Fibroblast of lung (primary cell): ENCODE results near the gene NRAP. TPM values are rescaled to one million over a fixed set of nuclear protein-coding genes. Genes with fewer than 3 reads are reported as not detected.

Source experiments
- DNase-seq, 2 donors: peaks; one replicate each; pipeline versions ENCODE4 v3.0.0 to v3.0.0-alpha.2; 2010; ENCODE audit warnings: low read depth in 2 of 2
- H2AFZ ChIP-seq: 2 replicates; pipeline ENCODE4 v1.5.1; 2012; ENCODE audit warnings: low read length, control low read depth, inconsistent platforms
- H3K27ac ChIP-seq: 2 replicates; pipeline ENCODE4 v1.5.1; 2011; ENCODE audit warnings: low read length, control low read depth; ENCODE audit not compliant: insufficient read depth
- H3K27me3 ChIP-seq: 2 replicates; pipeline ENCODE4 v1.5.1; 2011; ENCODE audit warnings: mild to moderate bottlenecking, low read length; ENCODE audit not compliant: control insufficient read depth, insufficient read depth
- H3K36me3 ChIP-seq: 2 replicates; pipeline ENCODE4 v1.5.1; 2011; ENCODE audit warnings: low read length; ENCODE audit not compliant: control insufficient read depth, insufficient read depth
- H3K4me1 ChIP-seq: 2 replicates; pipeline ENCODE4 v1.5.1; 2011; ENCODE audit warnings: low read length; ENCODE audit not compliant: control insufficient read depth, insufficient read depth; ENCODE audit errors: extremely low read depth
- H3K4me2 ChIP-seq: 2 replicates; pipeline ENCODE4 v1.5.1; 2011; ENCODE audit warnings: low read length, control low read depth; ENCODE audit not compliant: insufficient read depth; ENCODE audit errors: extremely low read depth
- H3K4me3 ChIP-seq, 4 experiments: fragments of 200-600 bp in 1 of 4; sonication (generic) in 1 of 4; replicated peaks in 1 of 4; 2 replicates each; pipeline ENCODE4 v1.5.1; 2011 to 2016; ENCODE audit warnings: low read length in 4 of 4, low read depth in 3 of 4, mild to moderate bottlenecking in 3 of 4, control low read depth in 2 of 4, inconsistent platforms in 1 of 4, mixed read lengths in 1 of 4; ENCODE audit not compliant: insufficient read depth in 1 of 4; ENCODE audit errors: control extremely low read depth in 1 of 4
- H3K79me2 ChIP-seq: 2 replicates; pipeline ENCODE4 v1.5.1; 2012; ENCODE audit warnings: mild to moderate bottlenecking, low read length, inconsistent platforms; ENCODE audit not compliant: control insufficient read depth, insufficient read depth
- H3K9ac ChIP-seq: 2 replicates; pipeline ENCODE4 v1.5.1; 2011; ENCODE audit warnings: mild to moderate bottlenecking, low read length, control low read depth; ENCODE audit not compliant: insufficient read depth
- H3K9me3 ChIP-seq: 2 replicates; pipeline ENCODE4 v1.5.1; 2012; ENCODE audit warnings: low read depth, low read length; ENCODE audit not compliant: control insufficient read depth, insufficient read depth
- H4K20me1 ChIP-seq: 2 replicates; pipeline ENCODE4 v1.5.1; 2011; ENCODE audit warnings: low read length; ENCODE audit not compliant: control insufficient read depth, insufficient read depth; ENCODE audit errors: extremely low read depth
- EZH2 ChIP-seq: IDR thresholded peaks from 2 replicates; pipeline ENCODE4 v1.5.1; 2012; ENCODE audit warnings: low read length, control low read depth, mild to moderate bottlenecking; ENCODE audit errors: missing control alignments
- polyA plus RNA-seq, 2 donors: library from polyadenylated mRNA; depleted of rRNA in 1 of 2; stranded (reverse) in 1 of 2; unstranded in 1 of 2; fragments of >200 nt; gene quantifications; 2 replicates each; pipeline ENCODE4 v1.2.1, GENCODE V29; 2011 to 2012; ENCODE audit warnings: missing spikeins in 1 of 2
- total RNA-seq: library from RNA; depleted of rRNA; stranded (reverse); fragments of >200 nt; gene quantifications from 2 replicates; pipeline ENCODE4 v1.2.1, GENCODE V29; 2014
- TF ChIP-seq, protein P1 (sequence below), 2 donors: IDR thresholded peaks in 1 of 2; conservative IDR thresholded peaks in 1 of 2; 1 replicate in 1 of 2; 2 replicates in 1 of 2; pipeline ENCODE4 v1.5.1; 2011 to 2012; ENCODE audit warnings: low read length in 2 of 2, control low read depth in 1 of 2, inconsistent platforms in 1 of 2, low read depth in 1 of 2, mild to moderate bottlenecking in 1 of 2

NRAP gene
- total and polyA plus RNA-seq, 2 donors (not counting 1 experiment from before 2014, with no cell fraction given): not detected

DNA sequence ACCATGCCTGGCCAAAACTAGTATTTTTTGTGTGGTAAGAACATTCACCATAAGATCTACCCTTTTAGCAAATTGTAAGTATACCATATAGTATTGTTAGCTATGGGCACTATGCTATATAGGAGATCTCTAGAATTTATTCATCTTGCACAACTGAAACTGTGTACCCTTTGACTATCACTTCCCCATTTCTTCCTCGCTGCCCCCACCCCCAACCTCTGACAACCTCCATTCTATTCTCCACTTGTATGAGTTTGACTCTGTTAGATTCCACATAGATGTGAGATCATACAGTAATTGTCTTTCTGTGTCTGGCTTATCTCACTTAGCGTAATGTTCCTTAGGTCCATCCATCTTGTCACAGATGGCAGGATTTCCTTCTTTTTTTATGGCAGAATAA, 19.5 kb upstream of the NRAP start:
- no peak overlapping the region for H3K4me3 ChIP-seq
- no peak overlapping the region for H2AFZ ChIP-seq
- TF ChIP-seq, protein P1, sequence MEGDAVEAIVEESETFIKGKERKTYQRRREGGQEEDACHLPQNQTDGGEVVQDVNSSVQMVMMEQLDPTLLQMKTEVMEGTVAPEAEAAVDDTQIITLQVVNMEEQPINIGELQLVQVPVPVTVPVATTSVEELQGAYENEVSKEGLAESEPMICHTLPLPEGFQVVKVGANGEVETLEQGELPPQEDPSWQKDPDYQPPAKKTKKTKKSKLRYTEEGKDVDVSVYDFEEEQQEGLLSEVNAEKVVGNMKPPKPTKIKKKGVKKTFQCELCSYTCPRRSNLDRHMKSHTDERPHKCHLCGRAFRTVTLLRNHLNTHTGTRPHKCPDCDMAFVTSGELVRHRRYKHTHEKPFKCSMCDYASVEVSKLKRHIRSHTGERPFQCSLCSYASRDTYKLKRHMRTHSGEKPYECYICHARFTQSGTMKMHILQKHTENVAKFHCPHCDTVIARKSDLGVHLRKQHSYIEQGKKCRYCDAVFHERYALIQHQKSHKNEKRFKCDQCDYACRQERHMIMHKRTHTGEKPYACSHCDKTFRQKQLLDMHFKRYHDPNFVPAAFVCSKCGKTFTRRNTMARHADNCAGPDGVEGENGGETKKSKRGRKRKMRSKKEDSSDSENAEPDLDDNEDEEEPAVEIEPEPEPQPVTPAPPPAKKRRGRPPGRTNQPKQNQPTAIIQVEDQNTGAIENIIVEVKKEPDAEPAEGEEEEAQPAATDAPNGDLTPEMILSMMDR (conservative IDR thresholded peaks at IDR 0.05 in 1 of 2, IDR thresholded peaks at IDR 0.05 in 1 of 2; ENCODE audit: low read depth in 1 of 2, low read length in 2 of 2): no peak
- TF ChIP-seq EZH2: no peak
- no peaks in the 10 kb centered on the region for H3K36me3 ChIP-seq
- H3K9ac ChIP-seq: no peak overlapping the region
- no peak overlapping the region for H3K4me2 ChIP-seq
- H3K27me3 ChIP-seq: no peaks in the 10 kb centered on the region
- no peak for DNase-seq
- peaks cover 9% of the 10 kb centered on the region for H3K4me1 ChIP-seq
- no peak overlapping the region for H3K27ac ChIP-seq
- H4K20me1 ChIP-seq: no peaks in the 10 kb centered on the region
- H3K79me2 ChIP-seq: peaks cover 55% of the 10 kb centered on the region
- H3K9me3 ChIP-seq: no peaks in the 10 kb centered on the region

DNA sequence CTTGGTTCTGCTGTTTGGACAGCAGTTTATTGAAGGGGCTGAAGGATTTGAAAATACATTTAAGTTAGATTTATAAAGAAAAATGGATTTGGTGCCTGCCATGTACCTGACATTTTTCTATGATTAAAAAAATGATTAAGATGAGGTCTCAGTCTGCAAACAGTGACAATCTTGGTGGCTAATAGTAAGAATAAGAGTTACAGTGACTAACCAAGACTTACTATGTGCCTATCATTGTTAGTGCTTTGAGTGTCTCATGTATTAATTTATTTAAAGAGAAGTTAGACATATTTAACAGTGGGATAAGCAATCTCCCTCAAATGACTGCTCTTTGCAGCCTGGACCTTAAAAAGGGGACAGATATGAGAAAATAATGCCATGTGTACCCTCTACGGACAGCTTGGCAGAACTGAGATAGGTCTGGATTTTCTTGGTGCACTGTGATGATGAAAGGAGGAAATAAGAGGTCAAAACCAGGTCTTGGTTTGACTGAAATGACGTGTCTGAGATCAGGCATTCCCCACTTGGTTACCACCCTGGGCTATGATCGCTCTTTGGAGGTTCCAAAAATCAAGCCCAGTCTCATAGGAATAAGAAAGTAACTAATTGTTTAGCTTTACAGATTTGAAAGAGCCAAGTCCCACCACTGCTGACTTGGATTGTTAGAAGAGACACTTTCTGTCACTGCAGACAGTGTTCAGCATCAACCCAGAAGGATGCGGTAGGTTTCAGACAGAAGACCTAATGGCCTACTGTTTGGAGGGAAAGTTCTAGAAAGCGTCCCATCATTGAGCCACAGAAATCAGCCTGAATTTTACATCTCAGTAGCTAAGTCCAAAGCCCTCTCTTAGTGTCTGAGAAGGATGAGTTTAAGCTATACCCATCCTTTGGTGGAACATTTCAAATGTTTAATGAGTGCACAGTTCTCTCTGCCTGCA, 18.0 kb upstream of the NRAP start:
- DNase-seq: no peak
- Histone ChIP-seq H3K9ac (no peak overlapping the region), H3K27ac (no peak overlapping the region), H3K4me2 (peak overlapping the region; percentile 42), H3K9me3 (no peaks in the 10 kb centered on the region), H3K27me3 (no peaks in the 10 kb centered on the region), H2AFZ (no peak overlapping the region), H3K4me1 (peaks cover 9% of the 10 kb centered on the region), H3K36me3 (no peaks in the 10 kb centered on the region), H3K4me3 (peak overlapping the region in 2 of 4 experiments; percentile 98 to 100), H4K20me1 (no peaks in the 10 kb centered on the region), H3K79me2 (peaks cover 47% of the 10 kb centered on the region)
- TF ChIP-seq EZH2: no peak
- TF ChIP-seq, protein P1 (conservative IDR thresholded peaks at IDR 0.05 in 1 of 2, IDR thresholded peaks at IDR 0.05 in 1 of 2; ENCODE audit: low read depth in 1 of 2, low read length in 2 of 2): no peak

DNA sequence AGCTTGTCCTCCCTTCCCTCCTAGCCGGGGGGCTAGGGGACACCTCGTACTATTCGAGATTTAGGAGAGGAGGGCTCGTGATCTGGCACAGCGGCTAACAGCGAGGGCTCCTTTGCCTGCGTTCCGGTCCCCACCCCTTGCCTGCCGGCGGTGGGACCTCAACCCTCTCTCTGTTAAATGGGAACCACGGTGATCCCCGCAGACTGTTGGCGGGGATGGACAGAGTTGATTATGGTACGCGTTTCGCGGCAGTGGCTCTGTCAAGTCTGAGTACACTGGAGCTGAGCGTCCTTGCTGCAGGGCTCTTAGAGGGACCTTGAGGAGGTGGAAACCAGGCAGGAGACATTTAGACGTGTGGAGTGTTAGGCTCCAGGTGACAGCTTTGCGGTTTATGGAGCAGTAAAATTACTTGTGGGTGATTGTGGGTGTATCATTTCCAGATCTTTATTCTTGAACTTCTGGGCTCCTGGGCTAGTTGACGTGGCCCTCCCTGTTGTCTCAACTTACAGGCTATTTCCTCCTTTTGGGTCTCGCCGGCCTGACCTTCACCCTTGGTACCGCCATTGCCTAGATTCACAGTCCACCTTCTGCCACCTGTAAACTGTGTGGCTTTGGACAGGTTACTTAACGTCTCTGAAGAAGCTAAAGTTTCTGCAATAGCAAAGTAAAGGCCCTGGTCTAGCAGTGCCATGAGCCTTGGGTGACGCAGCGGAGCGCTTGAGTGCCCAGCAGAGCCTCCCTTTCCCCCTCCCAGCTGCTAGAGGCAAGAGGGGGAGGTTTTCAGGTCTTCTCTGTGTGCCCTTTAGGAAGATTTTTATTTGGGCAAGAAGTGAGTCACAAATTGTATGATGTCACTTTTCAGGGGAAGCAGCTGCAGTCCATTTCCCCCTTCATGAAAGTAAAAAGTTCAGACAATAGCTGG, 16.6 kb upstream of the NRAP start:
- peak overlapping the region; percentile 81 to 100 (median 90) for H3K4me3 ChIP-seq
- DNase-seq: peak; percentile 65 to 73
- peak overlapping the region; percentile 91 for H3K9ac ChIP-seq
- H2AFZ ChIP-seq: peak overlapping the region; percentile 37
- TF ChIP-seq, protein P1 (conservative IDR thresholded peaks at IDR 0.05 in 1 of 2, IDR thresholded peaks at IDR 0.05 in 1 of 2; ENCODE audit: low read depth in 1 of 2, low read length in 2 of 2): no peak
- no peak for TF ChIP-seq EZH2
- H3K4me1 ChIP-seq: peaks cover 9% of the 10 kb centered on the region
- H3K27ac ChIP-seq: peak overlapping the region; percentile 86
- no peaks in the 10 kb centered on the region for H3K9me3 ChIP-seq
- peak overlapping the region; percentile 91 for H3K4me2 ChIP-seq
- H3K36me3 ChIP-seq: no peaks in the 10 kb centered on the region
- H3K79me2 ChIP-seq: peaks cover 42% of the 10 kb centered on the region
- no peaks in the 10 kb centered on the region for H4K20me1 ChIP-seq
- H3K27me3 ChIP-seq: no peaks in the 10 kb centered on the region
